ENCODE data around the gene KIAA0586.
"Not testable (repeated sequence)": the region's sequence is repeated elsewhere in the genome, so short reads cannot be mapped to it uniquely, and the experiment has no call there.

KIAA0586 gene

GRCh38 chr14:58415636-58416547 lies 11.6 kb upstream of the KIAA0586 start:
- Histone ChIP-seq H3K4me3 (ENCODE audit: low read depth, low read length) (no peak overlapping the region), H3K36me3 (replicated peaks) (peaks cover 21% of the 10 kb centered on the region), H3K27me3 (replicated peaks) (no peaks in the 10 kb centered on the region), H3K27ac (no peak overlapping the region)
- TF ChIP-seq CTCF (IDR thresholded peaks at IDR 0.05; ENCODE audit: low read depth, low read length, missing control alignments) = no peak
- in situ Hi-C loops (cut with HindIII; ENCODE audit: low pct_ligation_motif_present, low sequenced_read_pairs) = no loop called here
- no peak for DNase-seq

DNA sequence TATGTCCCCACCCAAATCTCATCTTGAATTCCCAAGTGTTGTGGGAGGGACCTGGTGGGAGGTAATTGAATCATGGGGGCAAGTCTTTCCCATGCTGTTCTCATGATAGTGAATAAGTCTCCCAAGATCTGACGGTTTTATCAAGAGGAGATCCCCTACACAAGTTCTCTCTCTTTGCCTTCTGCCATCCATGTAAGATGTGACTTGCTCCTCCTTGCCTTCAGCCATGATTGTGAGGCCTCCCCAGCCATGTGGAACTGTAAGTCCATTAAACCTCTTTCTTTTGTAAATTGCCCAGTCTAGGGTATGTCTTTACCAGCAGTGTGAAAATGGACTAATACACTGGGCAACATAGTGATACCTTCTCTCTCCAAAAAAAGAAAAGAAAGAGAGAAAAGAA lies 10.6 kb upstream of the KIAA0586 start:
- H3K36me3 ChIP-seq (replicated peaks) = peaks cover 16% of the 10 kb centered on the region

DNA sequence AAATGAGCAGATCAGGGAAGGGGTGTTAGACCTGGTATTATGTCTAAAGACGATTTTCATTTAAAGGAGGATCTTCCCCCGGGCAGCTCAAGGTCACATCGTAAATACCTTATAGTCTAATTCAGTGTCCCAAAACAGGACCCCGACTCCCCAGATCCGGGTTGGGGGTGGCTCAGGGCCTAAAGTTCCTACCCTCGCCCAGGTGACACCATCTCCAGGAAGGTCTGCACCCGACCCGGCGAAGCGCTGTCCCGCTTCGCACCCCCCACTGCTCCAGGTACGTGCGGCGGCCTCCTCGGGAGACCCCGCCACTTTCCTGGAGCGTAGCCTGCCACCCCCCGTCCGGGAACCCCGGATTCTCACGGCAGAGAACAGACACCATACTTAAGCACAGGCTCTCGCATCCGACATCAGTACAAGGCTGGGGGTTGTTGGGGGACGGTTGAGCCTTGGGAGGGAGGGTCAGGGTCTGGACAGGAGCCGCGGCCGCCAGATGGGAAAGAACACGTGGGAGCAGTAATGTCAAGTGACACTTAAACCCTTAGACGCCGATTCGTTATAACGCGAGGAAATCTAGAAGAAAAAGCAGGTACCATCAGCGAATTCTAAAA lies 744 bp upstream of the KIAA0586 start:
- H3K36me3 ChIP-seq (replicated peaks) = peaks cover 9% of the 10 kb centered on the region
- TF ChIP-seq CTCF (IDR thresholded peaks at IDR 0.05; ENCODE audit: low read depth, low read length, missing control alignments) = no peak
- DNase-seq = peak; percentile 47
- no peaks in the 10 kb centered on the region for H3K27me3 ChIP-seq (replicated peaks)
- in situ Hi-C loops (cut with HindIII; ENCODE audit: low pct_ligation_motif_present, low sequenced_read_pairs) = no loop called here
- peak overlapping the region; percentile 97 for H3K27ac ChIP-seq
- H3K4me3 ChIP-seq (ENCODE audit: low read depth, low read length) = peak overlapping the region; percentile 63

More for the DNA sequence above, 10.6 kb upstream of the KIAA0586 start:
- H3K4me3 ChIP-seq (ENCODE audit: low read depth, low read length); H3K27me3 ChIP-seq (replicated peaks); H3K27ac ChIP-seq; in situ Hi-C loops (cut with HindIII; ENCODE audit: low pct_ligation_motif_present, low sequenced_read_pairs); DNase-seq: not testable (repeated sequence)

DNA sequence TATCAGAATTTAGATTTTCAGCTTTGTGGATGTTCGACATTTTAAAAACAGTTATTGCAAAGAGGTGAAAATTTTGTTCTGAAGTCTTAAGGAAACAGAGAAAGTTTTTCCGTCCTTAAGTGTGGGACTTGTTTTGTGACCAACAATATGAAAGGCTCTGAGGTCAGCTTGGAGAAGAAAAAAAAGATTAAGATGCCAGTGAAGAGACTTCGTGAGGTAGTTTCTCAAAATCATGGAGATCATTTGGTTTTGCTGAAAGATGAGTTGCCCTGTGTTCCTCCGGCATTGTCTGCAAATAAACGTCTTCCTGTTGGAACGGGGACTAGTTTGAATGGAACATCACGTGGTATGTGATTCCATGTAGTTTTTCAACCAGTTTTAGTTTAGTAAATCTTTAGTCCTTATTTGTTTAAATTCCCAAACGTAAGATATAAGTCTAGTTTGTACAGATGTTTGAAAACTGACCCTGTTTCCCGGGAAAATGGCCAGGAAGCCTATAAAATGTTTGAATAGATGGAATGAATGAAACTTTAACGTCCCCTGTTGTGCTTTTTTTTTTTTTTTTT lies 682 bp downstream of the KIAA0586 start:
- Histone ChIP-seq H3K36me3 (replicated peaks) (peaks cover 9% of the 10 kb centered on the region), H3K27ac (peak overlapping the region; percentile 97), H3K27me3 (replicated peaks) (no peaks in the 10 kb centered on the region), H3K4me3 (ENCODE audit: low read depth, low read length) (peak overlapping the region; percentile 63)
- peak; percentile 45 for DNase-seq
- in situ Hi-C loops (cut with HindIII; ENCODE audit: low pct_ligation_motif_present, low sequenced_read_pairs) = no loop called here
- TF ChIP-seq CTCF (IDR thresholded peaks at IDR 0.05; ENCODE audit: low read depth, low read length, missing control alignments) = no peak

DNA sequence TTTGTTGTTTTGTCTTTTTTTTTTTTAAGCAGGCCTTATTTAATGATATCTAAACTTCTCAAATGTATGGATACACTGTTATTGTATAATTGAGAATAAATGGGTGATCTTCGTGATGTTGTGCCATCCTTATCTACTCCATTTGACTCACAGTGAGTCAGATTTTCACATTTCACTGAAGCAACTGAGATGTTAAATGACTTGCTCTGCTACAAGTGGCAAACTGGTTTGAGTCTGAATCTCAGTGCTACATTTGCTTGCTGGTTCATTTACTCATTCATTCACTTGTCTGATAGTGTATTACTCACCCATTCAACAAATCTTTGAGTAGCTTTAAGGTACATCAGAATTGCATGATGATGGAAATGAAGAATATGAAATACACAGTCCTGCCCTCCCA lies 2.6 kb downstream of the KIAA0586 start:
- in situ Hi-C loops (cut with HindIII; ENCODE audit: low pct_ligation_motif_present, low sequenced_read_pairs) = no loop called here
- DNase-seq = peak; percentile 81
- no peak for TF ChIP-seq CTCF (IDR thresholded peaks at IDR 0.05; ENCODE audit: low read depth, low read length, missing control alignments)
- no peak overlapping the region for H3K27ac ChIP-seq
- H3K36me3 ChIP-seq (replicated peaks) = peaks cover 11% of the 10 kb centered on the region
- H3K27me3 ChIP-seq (replicated peaks) = no peaks in the 10 kb centered on the region
- no peak overlapping the region for H3K4me3 ChIP-seq (ENCODE audit: low read depth, low read length)

- no peak for DNase-seq
- Histone ChIP-seq H3K27ac (no peak overlapping the region), H3K36me3 (replicated peaks) (peaks cover 3% of the 10 kb centered on the region), H3K27me3 (replicated peaks) (no peaks in the 10 kb centered on the region), H3K4me3 (ENCODE audit: low read depth, low read length) (no peak overlapping the region)
- no peak for TF ChIP-seq CTCF (IDR thresholded peaks at IDR 0.05; ENCODE audit: low read depth, low read length, missing control alignments)
- in situ Hi-C loops (cut with HindIII; ENCODE audit: low pct_ligation_motif_present, low sequenced_read_pairs) = no loop called here
These were observed 12.0 kb downstream of the KIAA0586 start for GRCh38 chr14:58439476-58439875.
